Central memory CD8-positive, alpha-beta T cell (primary cell): ENCODE data around the gene BACH2.
A peak's percentile ranks its signal among the peaks of the same experiment; 100 is the strongest.
"Not testable (repeated sequence)": the region's sequence is repeated elsewhere in the genome, so short reads cannot be mapped to it uniquely, and the experiment has no call there.

Source experiments
- ATAC-seq: fragments of 150-1000 bp; cut with Tn5 transposase; replicated peaks from 2 replicates; pipeline ENCODE4 v1.10.0; 2022; ENCODE audit warnings: mild to moderate bottlenecking, moderate FRiP score, moderate number of reproducible peaks; ENCODE audit not compliant: poor library complexity, severe bottlenecking; ENCODE audit errors: extremely low read depth
- DNase-seq, 2 donors: peaks; one replicate each; pipeline ENCODE4 v3.0.0; 2021; ENCODE audit warnings: low spot score in 2 of 2
- H3K27ac Mint-ChIP-seq: one replicate; pipeline ENCODE4 v1.8.0; 2022; ENCODE audit warnings: low read depth, mild to moderate bottlenecking, moderate library complexity, mixed read lengths
- H3K27me3 Mint-ChIP-seq: one replicate; pipeline ENCODE4 v1.8.0; 2022; ENCODE audit warnings: mixed read lengths
- H3K36me3 Mint-ChIP-seq: one replicate; pipeline ENCODE4 v1.8.0; 2022; ENCODE audit warnings: mild to moderate bottlenecking, moderate library complexity, mixed read lengths; ENCODE audit not compliant: insufficient read depth
- H3K4me1 Mint-ChIP-seq: one replicate; pipeline ENCODE4 v1.8.0; 2022; ENCODE audit warnings: mixed read lengths
- H3K4me3 Mint-ChIP-seq: one replicate; pipeline ENCODE4 v1.8.0; 2022; ENCODE audit warnings: mild to moderate bottlenecking, moderate library complexity, mixed read lengths
- H3K9me3 Mint-ChIP-seq: one replicate; pipeline ENCODE4 v1.8.0; 2022; ENCODE audit warnings: mixed read lengths

BACH2 gene

GRCh38 chr6:90123831-90124230 is 172.8 kb downstream of the BACH2 start:
- peaks cover 4% of the 10 kb centered on the region for H3K4me1 Mint-ChIP-seq
- DNase-seq = no peak
- H3K27me3 Mint-ChIP-seq = no peaks in the 10 kb centered on the region
- H3K9me3 Mint-ChIP-seq = no peaks in the 10 kb centered on the region
- no peak overlapping the region for H3K4me3 Mint-ChIP-seq
- peaks cover 4% of the 10 kb centered on the region for H3K36me3 Mint-ChIP-seq
- no peak overlapping the region for H3K27ac Mint-ChIP-seq
- ATAC-seq = no peak

- H3K4me1 Mint-ChIP-seq = peaks cover 4% of the 10 kb centered on the region
- no peak overlapping the region for H3K4me3 Mint-ChIP-seq
- no peaks in the 10 kb centered on the region for H3K27me3 Mint-ChIP-seq
- H3K27ac Mint-ChIP-seq = no peak overlapping the region
- H3K36me3 Mint-ChIP-seq = peaks cover 4% of the 10 kb centered on the region
- H3K9me3 Mint-ChIP-seq = no peaks in the 10 kb centered on the region
- ATAC-seq (no peak), DNase-seq (no peak)
Observed at GRCh38 chr6:90121982-90122381, 174.7 kb downstream of the BACH2 start.

GRCh38 chr6:90120327-90120726 is 176.3 kb downstream of the BACH2 start:
- H3K27ac Mint-ChIP-seq = no peak overlapping the region
- no peak for ATAC-seq
- H3K4me1 Mint-ChIP-seq = peaks cover 4% of the 10 kb centered on the region
- no peaks in the 10 kb centered on the region for H3K27me3 Mint-ChIP-seq
- no peak overlapping the region for H3K4me3 Mint-ChIP-seq
- no peaks in the 10 kb centered on the region for H3K9me3 Mint-ChIP-seq
- no peak for DNase-seq
- H3K36me3 Mint-ChIP-seq = peaks cover 4% of the 10 kb centered on the region

GRCh38 chr6:90119618-90120017 is 177.0 kb downstream of the BACH2 start:
- Mint-ChIP-seq H3K4me1 (peaks cover 4% of the 10 kb centered on the region), H3K36me3 (peaks cover 2% of the 10 kb centered on the region), H3K27me3 (no peaks in the 10 kb centered on the region), H3K4me3 (no peak overlapping the region), H3K27ac (no peak overlapping the region), H3K9me3 (no peaks in the 10 kb centered on the region)
- DNase-seq = no peak
- ATAC-seq = no peak

- Mint-ChIP-seq H3K27me3 (no peaks in the 10 kb centered on the region), H3K4me3 (no peak overlapping the region), H3K4me1 (peaks cover 4% of the 10 kb centered on the region), H3K9me3 (peaks cover 4% of the 10 kb centered on the region), H3K27ac (no peak overlapping the region), H3K36me3 (peaks cover 2% of the 10 kb centered on the region)
- ATAC-seq (no peak), DNase-seq (no peak)
Observed at GRCh38 chr6:90118581-90118980, 178.1 kb downstream of the BACH2 start.

GRCh38 chr6:90118069-90118468 is 178.6 kb downstream of the BACH2 start:
- no peak overlapping the region for H3K4me3 Mint-ChIP-seq
- peaks cover 9% of the 10 kb centered on the region for H3K9me3 Mint-ChIP-seq
- ATAC-seq (no peak), DNase-seq (no peak)
- peaks cover under 1% of the 10 kb centered on the region for H3K36me3 Mint-ChIP-seq
- H3K27ac Mint-ChIP-seq = no peak overlapping the region
- no peaks in the 10 kb centered on the region for H3K27me3 Mint-ChIP-seq
- peaks cover 4% of the 10 kb centered on the region for H3K4me1 Mint-ChIP-seq

- H3K27me3 Mint-ChIP-seq, H3K27ac Mint-ChIP-seq, DNase-seq, ATAC-seq, H3K4me3 Mint-ChIP-seq, H3K36me3 Mint-ChIP-seq, H3K4me1 Mint-ChIP-seq: not testable (repeated sequence)
- peaks cover 11% of the 10 kb centered on the region for H3K9me3 Mint-ChIP-seq
Observed at GRCh38 chr6:90116126-90116525, 180.5 kb downstream of the BACH2 start.

GRCh38 chr6:90113389-90113788 is 183.3 kb downstream of the BACH2 start:
- peaks cover 11% of the 10 kb centered on the region for H3K9me3 Mint-ChIP-seq
- H3K27ac Mint-ChIP-seq = no peak overlapping the region
- no peaks in the 10 kb centered on the region for H3K27me3 Mint-ChIP-seq
- no peak overlapping the region for H3K4me3 Mint-ChIP-seq
- DNase-seq = no peak
- peaks cover 21% of the 10 kb centered on the region for H3K4me1 Mint-ChIP-seq
- H3K36me3 Mint-ChIP-seq = no peaks in the 10 kb centered on the region
- ATAC-seq = no peak

- peaks cover 1% of the 10 kb centered on the region for H3K36me3 Mint-ChIP-seq
- H3K4me3 Mint-ChIP-seq = no peak overlapping the region
- peaks cover 21% of the 10 kb centered on the region for H3K4me1 Mint-ChIP-seq
- peaks cover 11% of the 10 kb centered on the region for H3K9me3 Mint-ChIP-seq
- peak overlapping the region; percentile 11 for H3K27ac Mint-ChIP-seq
- H3K27me3 Mint-ChIP-seq = no peaks in the 10 kb centered on the region
- no peak for ATAC-seq
- DNase-seq = no peak
Observed at GRCh38 chr6:90111387-90111786, 185.3 kb downstream of the BACH2 start.

- Mint-ChIP-seq H3K9me3 (peaks cover 11% of the 10 kb centered on the region), H3K27ac (peak overlapping the region; percentile 11), H3K4me3 (no peak overlapping the region), H3K36me3 (peaks cover 1% of the 10 kb centered on the region), H3K4me1 (peaks cover 21% of the 10 kb centered on the region), H3K27me3 (no peaks in the 10 kb centered on the region)
- DNase-seq (peak; percentile 50 to 52), ATAC-seq (peak; percentile 83)
Observed at GRCh38 chr6:90110971-90111370, 185.7 kb downstream of the BACH2 start.

- DNase-seq = no peak
- no peak for ATAC-seq
Observed at GRCh38 chr6:90109141-90109540, 187.5 kb downstream of the BACH2 start.

GRCh38 chr6:90107771-90108282 is 188.8 kb downstream of the BACH2 start:
- Mint-ChIP-seq H3K27ac (no peak overlapping the region), H3K4me1 (peaks cover 40% of the 10 kb centered on the region), H3K4me3 (no peak overlapping the region), H3K9me3 (no peaks in the 10 kb centered on the region), H3K27me3 (peaks cover 13% of the 10 kb centered on the region), H3K36me3 (peaks cover 5% of the 10 kb centered on the region)
- no peak for DNase-seq
- no peak for ATAC-seq

More at GRCh38 chr6:90109141-90109540, 187.5 kb downstream of the BACH2 start:
- Mint-ChIP-seq H3K27ac (peak overlapping the region; percentile 20), H3K4me1 (peaks cover 27% of the 10 kb centered on the region), H3K27me3 (peaks cover 1% of the 10 kb centered on the region), H3K9me3 (peaks cover 11% of the 10 kb centered on the region), H3K36me3 (peaks cover 1% of the 10 kb centered on the region), H3K4me3 (peak overlapping the region; percentile 35)

GRCh38 chr6:90107371-90107770 is 189.3 kb downstream of the BACH2 start:
- Mint-ChIP-seq H3K27ac (no peak overlapping the region), H3K4me3 (no peak overlapping the region), H3K36me3 (peaks cover 7% of the 10 kb centered on the region), H3K9me3 (no peaks in the 10 kb centered on the region), H3K4me1 (peaks cover 41% of the 10 kb centered on the region), H3K27me3 (peaks cover 13% of the 10 kb centered on the region)
- DNase-seq = no peak
- no peak for ATAC-seq
